Measurements from ENCODE around the gene TRAPPC8.
"Not testable (repeated sequence)": the region's sequence is repeated elsewhere in the genome, so short reads cannot be mapped to it uniquely, and the experiment has no call there.

The TRAPPC8 gene

GRCh38 chr18:31946305-31947046, 3.5 kb upstream of the TRAPPC8 start:
- no peak for DNase-seq (ENCODE audit: low read depth in 2 of 2, low spot score in 1 of 2)

GRCh38 chr18:31943878-31944816, 1.2 kb upstream of the TRAPPC8 start:
- no peak for DNase-seq (ENCODE audit: low read depth in 2 of 2, low spot score in 1 of 2)

GRCh38 chr18:31942291-31942998, 483 bp downstream of the TRAPPC8 start:
- no peak for DNase-seq (ENCODE audit: low read depth in 2 of 2, low spot score in 1 of 2)

GRCh38 chr18:31941010-31941809, 1.7 kb downstream of the TRAPPC8 start:
- DNase-seq (ENCODE audit: low read depth in 2 of 2, low spot score in 1 of 2), result no peak

GRCh38 chr18:31934773-31935172, 8.2 kb downstream of the TRAPPC8 start:
- DNase-seq (ENCODE audit: low read depth in 2 of 2, low spot score in 1 of 2), result not testable (repeated sequence)

GRCh38 chr18:31931886-31932240, 11.1 kb downstream of the TRAPPC8 start:
- DNase-seq (ENCODE audit: low read depth in 2 of 2, low spot score in 1 of 2), result no peak

GRCh38 chr18:31931163-31931885, 11.6 kb downstream of the TRAPPC8 start:
- no peak for DNase-seq (ENCODE audit: low read depth in 2 of 2, low spot score in 1 of 2)

- DNase-seq (ENCODE audit: low read depth in 2 of 2, low spot score in 1 of 2), result no peak
Measured at GRCh38 chr18:31929273-31929672, 13.7 kb downstream of the TRAPPC8 start.

GRCh38 chr18:31926988-31927387, 15.9 kb downstream of the TRAPPC8 start:
- DNase-seq (ENCODE audit: low read depth in 2 of 2, low spot score in 1 of 2), result not testable (repeated sequence)

GRCh38 chr18:31920277-31920676, 22.7 kb downstream of the TRAPPC8 start:
- no peak for DNase-seq (ENCODE audit: low read depth in 2 of 2, low spot score in 1 of 2)

- DNase-seq (ENCODE audit: low read depth in 2 of 2, low spot score in 1 of 2), result not testable (repeated sequence)
Measured at GRCh38 chr18:31919366-31919765, 23.6 kb downstream of the TRAPPC8 start.

GRCh38 chr18:31918733-31919132, 24.2 kb downstream of the TRAPPC8 start:
- no peak for DNase-seq (ENCODE audit: low read depth in 2 of 2, low spot score in 1 of 2)

- no peak for DNase-seq (ENCODE audit: low read depth in 2 of 2, low spot score in 1 of 2)
Measured at GRCh38 chr18:31901063-31901462, 41.9 kb downstream of the TRAPPC8 start.

GRCh38 chr18:31899771-31900170, 43.2 kb downstream of the TRAPPC8 start:
- not testable (repeated sequence) for DNase-seq (ENCODE audit: low read depth in 2 of 2, low spot score in 1 of 2)

- no peak for DNase-seq (ENCODE audit: low read depth in 2 of 2, low spot score in 1 of 2)
Measured at GRCh38 chr18:31892936-31893335, 50.0 kb downstream of the TRAPPC8 start.

GRCh38 chr18:31891566-31891965, 51.4 kb downstream of the TRAPPC8 start:
- DNase-seq (ENCODE audit: low read depth in 2 of 2, low spot score in 1 of 2), result no peak

- no peak for DNase-seq (ENCODE audit: low read depth in 2 of 2, low spot score in 1 of 2)
Measured at GRCh38 chr18:31884020-31884419, 58.9 kb downstream of the TRAPPC8 start.

- DNase-seq (ENCODE audit: low read depth in 2 of 2, low spot score in 1 of 2), result no peak
Measured at GRCh38 chr18:31880186-31880898, 62.6 kb downstream of the TRAPPC8 start.

- DNase-seq (ENCODE audit: low read depth in 2 of 2, low spot score in 1 of 2), result no peak
Measured at GRCh38 chr18:31878358-31878757, 64.6 kb downstream of the TRAPPC8 start.
